ENCODE results near the gene MINDY2.
"Not testable (repeated sequence)": the region's sequence is repeated elsewhere in the genome, so short reads cannot be mapped to it uniquely, and the experiment has no call there.

MINDY2 gene

DNA sequence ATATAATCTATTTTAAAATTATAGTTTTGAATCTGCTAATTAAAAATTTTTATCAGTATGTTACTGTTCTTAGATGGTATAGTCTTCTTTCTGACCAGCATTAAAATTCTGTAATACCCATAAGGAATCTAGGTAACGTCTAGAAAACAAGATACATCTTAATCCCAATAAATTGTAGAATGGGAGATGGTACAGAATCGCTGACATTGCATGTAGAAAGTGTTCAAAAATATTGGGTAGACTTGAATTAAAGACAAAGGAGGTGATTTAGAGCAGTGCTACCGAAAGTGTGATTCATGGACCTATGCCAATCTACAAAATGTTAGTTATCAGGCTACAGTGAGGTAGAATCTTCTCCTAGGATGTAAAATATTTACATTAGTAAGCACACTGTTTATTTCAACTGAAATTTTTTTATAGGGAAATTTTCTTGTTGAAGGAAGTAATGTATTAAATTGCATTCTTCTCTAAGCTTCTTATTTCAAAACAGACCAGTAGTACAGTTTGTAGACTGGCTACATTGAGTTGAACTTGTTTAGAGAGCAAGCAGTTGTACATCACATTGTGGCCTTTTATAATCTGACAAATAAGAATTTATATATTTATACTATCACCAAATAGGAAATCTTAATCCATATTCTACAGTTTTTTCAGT lies 17.1 kb downstream of the MINDY2 start:
- DNase-seq (ENCODE audit: low spot score in 2 of 2) (no peak), ATAC-seq (replicated peaks; ENCODE audit: extremely low read depth, poor library complexity, severe bottlenecking) (no peak)
- Mint-ChIP-seq H3K27me3 (no peaks in the 10 kb centered on the region), H3K4me1 (peaks cover 6% of the 10 kb centered on the region), H3K4me3 (no peak overlapping the region), H3K36me3 (ENCODE audit: insufficient read depth) (peaks cover 20% of the 10 kb centered on the region), H3K9me3 (no peaks in the 10 kb centered on the region), H3K27ac (ENCODE audit: low read depth) (no peak overlapping the region)

DNA sequence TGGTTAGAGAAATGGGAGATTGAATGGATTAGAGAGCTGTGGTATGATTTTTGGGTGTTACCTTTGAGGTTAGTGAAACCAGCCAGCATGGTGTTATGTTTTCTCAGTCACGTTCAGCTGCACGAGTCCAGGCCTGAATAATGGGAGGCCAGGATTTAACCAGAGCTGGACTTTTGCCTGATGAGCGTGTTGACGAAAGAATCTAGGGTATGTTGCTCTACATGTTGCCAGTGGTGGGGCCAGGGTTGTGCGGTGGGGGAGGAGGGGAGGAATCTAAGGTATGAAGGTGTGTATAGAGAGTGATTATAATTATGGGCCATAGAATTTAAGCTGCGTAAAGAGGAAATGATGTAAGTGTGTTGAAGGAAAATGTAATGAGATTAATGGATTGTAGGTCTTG lies 22.8 kb downstream of the MINDY2 start:
- Mint-ChIP-seq H3K36me3 (ENCODE audit: insufficient read depth) (peaks cover 11% of the 10 kb centered on the region), H3K4me1 (peaks cover 27% of the 10 kb centered on the region), H3K27ac (ENCODE audit: low read depth) (no peak overlapping the region), H3K9me3 (no peaks in the 10 kb centered on the region), H3K27me3 (no peaks in the 10 kb centered on the region), H3K4me3 (no peak overlapping the region)
- DNase-seq (ENCODE audit: low spot score in 2 of 2): no peak
- no peak for ATAC-seq (replicated peaks; ENCODE audit: extremely low read depth, poor library complexity, severe bottlenecking)

DNA sequence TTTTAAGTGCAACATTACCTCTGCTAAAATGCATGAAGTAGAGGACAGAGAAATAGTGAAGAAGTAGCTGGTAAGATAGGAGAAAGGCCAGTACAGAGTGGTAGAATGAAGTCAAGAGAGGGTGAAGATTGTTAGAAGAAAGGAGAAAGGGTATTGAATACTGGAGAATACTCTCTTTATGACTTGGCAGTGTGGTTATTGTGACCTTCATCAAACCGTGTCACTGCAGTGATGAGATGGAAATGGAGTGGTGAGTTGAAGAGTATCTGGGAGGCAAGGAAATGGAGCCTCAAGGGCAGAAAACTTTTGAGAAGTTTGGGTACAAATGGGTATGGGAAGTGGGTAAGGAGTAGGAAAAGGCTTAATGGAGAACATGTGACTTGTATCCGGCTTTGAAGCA lies 24.7 kb downstream of the MINDY2 start:
- ATAC-seq (replicated peaks; ENCODE audit: extremely low read depth, poor library complexity, severe bottlenecking) (no peak), DNase-seq (ENCODE audit: low spot score in 2 of 2) (no peak)
- no peak overlapping the region for H3K4me3 Mint-ChIP-seq
- peaks cover 21% of the 10 kb centered on the region for H3K4me1 Mint-ChIP-seq
- H3K9me3 Mint-ChIP-seq: no peaks in the 10 kb centered on the region
- H3K27me3 Mint-ChIP-seq: no peaks in the 10 kb centered on the region
- peaks cover 4% of the 10 kb centered on the region for H3K36me3 Mint-ChIP-seq (ENCODE audit: insufficient read depth)
- H3K27ac Mint-ChIP-seq (ENCODE audit: low read depth): no peak overlapping the region

DNA sequence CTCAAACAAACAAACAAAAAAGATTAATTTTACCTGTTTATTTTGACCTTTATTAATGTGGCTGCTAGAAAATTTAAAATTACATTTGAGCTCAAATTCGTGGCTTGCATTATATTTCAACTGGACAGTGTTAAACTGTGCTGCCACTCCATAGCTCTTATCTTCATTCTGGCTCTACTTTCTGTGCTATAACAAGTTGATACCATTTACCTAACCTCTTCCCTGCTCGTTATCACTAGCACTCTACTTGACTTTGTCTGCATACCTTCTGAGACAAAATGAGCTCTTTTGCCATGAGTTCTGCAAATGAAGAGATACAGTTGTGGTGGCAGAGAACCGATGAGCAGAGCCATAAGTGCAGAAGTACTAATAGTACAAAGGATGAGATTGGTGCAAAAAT lies 26.4 kb downstream of the MINDY2 start:
- ATAC-seq (replicated peaks; ENCODE audit: extremely low read depth, poor library complexity, severe bottlenecking) (no peak), DNase-seq (ENCODE audit: low spot score in 2 of 2) (no peak)
- Mint-ChIP-seq H3K36me3 (ENCODE audit: insufficient read depth) (peaks cover 8% of the 10 kb centered on the region), H3K4me1 (peaks cover 21% of the 10 kb centered on the region), H3K27me3 (no peaks in the 10 kb centered on the region), H3K27ac (ENCODE audit: low read depth) (no peak overlapping the region), H3K4me3 (no peak overlapping the region), H3K9me3 (no peaks in the 10 kb centered on the region)

DNA sequence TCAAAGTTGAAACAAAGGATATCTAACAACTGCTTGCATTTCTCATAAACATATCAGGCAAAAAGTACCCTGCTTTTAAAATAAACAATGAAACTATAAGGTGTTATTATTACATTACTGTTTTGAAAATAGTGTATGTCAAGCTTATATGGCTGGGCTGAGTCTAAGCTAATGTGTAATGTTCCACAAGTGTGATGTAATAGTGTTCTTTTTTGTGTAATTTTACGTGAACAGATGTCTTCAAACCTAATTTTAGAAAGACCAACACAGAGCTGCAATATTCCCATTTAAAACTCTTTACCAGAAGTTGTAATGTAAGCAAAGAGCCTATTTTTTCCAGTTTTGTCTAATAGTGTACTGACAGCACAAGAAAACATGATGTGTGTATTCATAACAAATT lies 34.0 kb downstream of the MINDY2 start:
- Mint-ChIP-seq H3K27me3 (no peaks in the 10 kb centered on the region), H3K36me3 (ENCODE audit: insufficient read depth) (peaks cover 20% of the 10 kb centered on the region), H3K4me3 (no peak overlapping the region), H3K9me3 (no peaks in the 10 kb centered on the region), H3K27ac (ENCODE audit: low read depth) (no peak overlapping the region), H3K4me1 (peaks cover 7% of the 10 kb centered on the region)
- no peak for DNase-seq (ENCODE audit: low spot score in 2 of 2)
- ATAC-seq (replicated peaks; ENCODE audit: extremely low read depth, poor library complexity, severe bottlenecking): no peak

DNA sequence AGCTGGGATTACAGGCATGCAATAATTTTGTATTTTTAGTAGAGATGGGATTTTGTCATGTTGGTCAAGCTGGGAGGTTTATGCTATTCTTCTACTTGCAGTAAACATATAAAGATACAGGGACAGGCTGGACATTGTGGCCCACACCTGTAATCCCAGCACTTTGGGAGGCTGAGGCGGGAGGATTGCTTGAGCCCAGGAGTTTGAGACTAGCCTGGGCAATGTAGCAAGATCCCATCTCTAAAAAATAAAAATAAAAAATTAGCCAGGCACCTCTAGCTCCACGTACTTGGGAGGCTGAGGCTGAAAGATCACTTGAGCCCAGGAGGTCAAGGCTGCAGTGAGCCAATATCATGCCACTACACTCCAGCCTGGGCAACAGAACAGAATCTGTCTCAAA lies 52.2 kb downstream of the MINDY2 start:
- not testable (repeated sequence) for H3K27me3 Mint-ChIP-seq; H3K4me1 Mint-ChIP-seq; H3K9me3 Mint-ChIP-seq; H3K4me3 Mint-ChIP-seq; H3K27ac Mint-ChIP-seq (ENCODE audit: low read depth); ATAC-seq (replicated peaks; ENCODE audit: extremely low read depth, poor library complexity, severe bottlenecking); DNase-seq (ENCODE audit: low spot score in 2 of 2)
- H3K36me3 Mint-ChIP-seq (ENCODE audit: insufficient read depth): peaks cover 17% of the 10 kb centered on the region

DNA sequence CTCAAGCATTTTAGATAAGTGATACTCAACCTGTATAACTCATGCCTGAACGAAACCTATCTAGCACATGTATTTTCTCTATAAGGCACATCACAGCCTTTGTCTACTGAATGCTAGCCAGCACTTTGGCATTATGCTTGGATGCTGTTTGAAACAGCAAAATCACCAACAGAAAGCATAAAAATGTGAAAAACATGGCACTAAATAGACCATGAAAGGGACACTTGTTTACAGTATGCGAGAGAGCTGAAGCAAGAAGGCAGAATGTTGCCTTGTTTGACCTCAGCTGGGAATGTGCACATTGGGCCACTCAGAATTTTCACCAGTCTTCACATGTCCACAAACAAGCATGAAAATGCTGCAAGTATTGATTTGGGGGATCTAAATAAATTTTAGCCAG lies 59.5 kb downstream of the MINDY2 start:
- ATAC-seq (replicated peaks; ENCODE audit: extremely low read depth, poor library complexity, severe bottlenecking) (no peak), DNase-seq (ENCODE audit: low spot score in 2 of 2) (no peak)
- H3K4me1 Mint-ChIP-seq: peaks cover 6% of the 10 kb centered on the region
- peaks cover 12% of the 10 kb centered on the region for H3K36me3 Mint-ChIP-seq (ENCODE audit: insufficient read depth)
- H3K27ac Mint-ChIP-seq (ENCODE audit: low read depth): no peak overlapping the region
- H3K4me3 Mint-ChIP-seq: no peak overlapping the region
- no peaks in the 10 kb centered on the region for H3K9me3 Mint-ChIP-seq
- H3K27me3 Mint-ChIP-seq: no peaks in the 10 kb centered on the region

DNA sequence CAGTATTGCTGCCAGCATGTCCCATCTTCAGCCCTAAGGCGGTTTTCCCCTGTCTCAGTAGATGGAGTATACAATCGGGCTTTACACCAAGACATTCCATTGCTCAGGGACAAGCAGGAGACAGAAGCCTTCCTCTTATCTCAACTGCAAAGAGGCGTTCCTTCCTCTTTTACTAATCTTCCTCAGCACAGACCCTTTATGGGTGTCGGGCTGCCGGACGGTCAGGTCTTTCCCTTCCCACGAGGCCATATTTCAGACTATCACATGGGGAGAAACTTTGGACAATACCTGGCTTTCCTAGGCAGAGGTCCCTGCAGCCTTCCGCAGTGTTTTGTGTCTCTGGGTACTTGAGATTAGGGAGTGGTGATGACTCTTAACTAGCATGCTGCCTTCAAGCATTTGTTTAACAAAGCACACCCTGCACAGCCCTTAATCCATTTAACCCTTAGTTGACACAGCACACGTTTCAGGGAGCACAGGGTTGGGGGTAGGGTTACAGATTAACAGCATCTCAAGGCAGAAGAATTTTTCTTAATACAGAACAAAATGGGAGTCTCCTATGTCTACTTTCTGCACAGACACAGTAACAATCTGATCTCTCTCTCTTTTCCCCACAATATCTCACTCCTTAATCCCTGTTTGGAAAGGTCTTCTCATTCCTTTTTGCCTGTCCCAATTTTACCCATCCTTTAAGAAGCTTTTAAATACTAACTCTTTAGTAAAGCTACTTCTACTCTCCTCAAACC lies 62.8 kb downstream of the MINDY2 start:
- not testable (repeated sequence) for H3K4me3 Mint-ChIP-seq; H3K27ac Mint-ChIP-seq (ENCODE audit: low read depth); DNase-seq (ENCODE audit: low spot score in 2 of 2); H3K9me3 Mint-ChIP-seq; H3K27me3 Mint-ChIP-seq; ATAC-seq (replicated peaks; ENCODE audit: extremely low read depth, poor library complexity, severe bottlenecking); H3K4me1 Mint-ChIP-seq
- H3K36me3 Mint-ChIP-seq (ENCODE audit: insufficient read depth): peaks cover 13% of the 10 kb centered on the region

DNA sequence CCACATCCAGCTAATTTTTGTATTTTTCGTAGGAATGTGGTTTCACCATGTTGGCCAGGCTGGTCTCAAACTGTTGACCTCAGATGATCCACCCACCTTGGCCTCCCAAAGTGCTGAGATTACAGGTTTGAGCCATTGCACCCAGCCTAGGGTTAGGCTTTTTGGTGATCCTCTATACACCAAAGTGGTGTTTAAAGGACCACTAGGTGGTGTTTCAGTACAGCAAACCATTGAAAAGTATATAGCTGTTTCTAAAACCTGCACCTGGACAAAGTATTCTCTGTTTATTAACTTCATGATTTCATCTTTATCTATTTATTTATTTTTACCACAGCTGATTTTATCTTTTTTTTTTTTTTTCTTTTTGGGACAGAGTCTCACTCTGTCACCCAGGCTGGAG lies 68.4 kb downstream of the MINDY2 start:
- H3K27me3 Mint-ChIP-seq: no peaks in the 10 kb centered on the region
- no peak for DNase-seq (ENCODE audit: low spot score in 2 of 2)
- H3K9me3 Mint-ChIP-seq: no peaks in the 10 kb centered on the region
- no peaks in the 10 kb centered on the region for H3K4me1 Mint-ChIP-seq
- ATAC-seq (replicated peaks; ENCODE audit: extremely low read depth, poor library complexity, severe bottlenecking): no peak
- H3K4me3 Mint-ChIP-seq: no peak overlapping the region
- no peak overlapping the region for H3K27ac Mint-ChIP-seq (ENCODE audit: low read depth)
- peaks cover 9% of the 10 kb centered on the region for H3K36me3 Mint-ChIP-seq (ENCODE audit: insufficient read depth)

DNA sequence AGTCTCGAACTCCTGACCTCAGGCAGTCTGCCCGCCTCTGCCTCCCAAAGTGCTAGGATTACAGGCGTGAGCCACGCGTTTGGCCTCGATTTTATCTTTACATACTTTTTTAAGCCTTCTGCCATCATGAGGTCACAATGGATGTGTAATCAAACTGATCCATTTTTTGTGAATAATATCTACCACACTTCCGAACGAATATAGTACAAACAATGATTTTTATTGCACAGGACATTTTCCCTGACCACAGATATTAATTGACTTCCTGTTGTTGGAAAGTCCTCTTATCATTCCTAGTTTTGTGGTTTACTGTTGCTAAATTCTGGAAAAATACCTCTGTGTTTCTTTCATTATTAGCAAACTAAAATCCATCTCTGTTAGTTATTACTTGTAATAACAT lies 68.9 kb downstream of the MINDY2 start:
- Mint-ChIP-seq H3K27me3 (no peaks in the 10 kb centered on the region), H3K36me3 (ENCODE audit: insufficient read depth) (peaks cover 9% of the 10 kb centered on the region), H3K4me1 (no peaks in the 10 kb centered on the region), H3K9me3 (no peaks in the 10 kb centered on the region), H3K4me3 (no peak overlapping the region), H3K27ac (ENCODE audit: low read depth) (no peak overlapping the region)
- no peak for ATAC-seq (replicated peaks; ENCODE audit: extremely low read depth, poor library complexity, severe bottlenecking)
- no peak for DNase-seq (ENCODE audit: low spot score in 2 of 2)

DNA sequence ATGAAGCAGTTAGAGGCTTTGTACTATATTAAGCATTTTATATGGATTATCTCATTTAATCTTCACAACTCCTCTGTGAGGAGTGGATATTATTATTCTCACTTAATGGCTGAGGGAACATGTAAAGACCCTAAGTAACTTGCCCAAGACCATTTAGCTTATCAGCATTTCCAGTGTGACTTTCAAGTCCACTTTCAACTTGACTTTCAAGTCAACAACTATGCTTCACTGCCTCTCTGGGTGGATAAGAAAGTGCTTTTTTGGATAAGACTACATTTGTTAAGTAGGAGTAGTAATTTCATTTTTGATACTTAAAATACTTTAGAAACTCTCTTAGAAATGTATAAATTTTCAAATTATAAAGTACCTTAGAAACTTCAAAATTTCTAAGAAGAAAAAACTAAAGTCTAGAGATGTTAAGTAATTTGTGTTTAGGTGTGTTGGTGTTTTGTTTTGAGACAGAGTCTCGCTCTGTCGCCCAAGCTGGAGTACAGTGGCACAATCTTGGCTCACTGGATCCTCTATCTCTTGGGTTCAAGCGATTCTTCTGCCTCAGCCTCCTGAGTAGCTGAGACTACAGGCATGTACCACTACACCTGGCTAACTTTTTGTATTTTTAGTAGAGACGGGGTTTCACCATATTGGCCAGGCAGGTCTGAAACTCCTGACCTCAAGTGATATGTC lies 71.8 kb downstream of the MINDY2 start:
- Mint-ChIP-seq H3K27me3 (no peaks in the 10 kb centered on the region), H3K27ac (ENCODE audit: low read depth) (no peak overlapping the region), H3K36me3 (ENCODE audit: insufficient read depth) (peaks cover 21% of the 10 kb centered on the region), H3K4me3 (no peak overlapping the region), H3K9me3 (no peaks in the 10 kb centered on the region), H3K4me1 (no peaks in the 10 kb centered on the region)
- ATAC-seq (replicated peaks; ENCODE audit: extremely low read depth, poor library complexity, severe bottlenecking) (no peak), DNase-seq (ENCODE audit: low spot score in 2 of 2) (no peak)

DNA sequence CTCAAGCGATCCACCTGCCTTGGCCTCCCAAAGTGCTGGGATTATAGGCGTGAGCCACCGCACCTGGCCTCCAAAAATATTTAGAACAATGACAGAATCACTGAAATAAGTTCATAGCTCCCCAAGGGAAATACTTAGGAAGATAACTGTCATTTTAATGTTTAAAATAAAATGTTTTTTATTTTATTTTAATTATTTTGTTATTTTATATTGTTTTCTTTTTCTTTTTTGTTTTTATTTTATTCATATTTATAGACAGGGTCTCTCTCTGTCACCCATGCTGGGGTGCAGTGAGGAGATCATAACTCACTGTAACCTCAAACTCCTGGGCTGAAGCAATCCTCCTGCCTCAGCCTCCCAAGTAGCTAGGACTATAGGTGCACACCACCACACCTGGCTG lies 80.1 kb downstream of the MINDY2 start:
- H3K9me3 Mint-ChIP-seq; ATAC-seq (replicated peaks; ENCODE audit: extremely low read depth, poor library complexity, severe bottlenecking); H3K4me3 Mint-ChIP-seq; H3K27ac Mint-ChIP-seq (ENCODE audit: low read depth); DNase-seq (ENCODE audit: low spot score in 2 of 2); H3K4me1 Mint-ChIP-seq; H3K27me3 Mint-ChIP-seq: not testable (repeated sequence)
- peaks cover 38% of the 10 kb centered on the region for H3K36me3 Mint-ChIP-seq (ENCODE audit: insufficient read depth)

DNA sequence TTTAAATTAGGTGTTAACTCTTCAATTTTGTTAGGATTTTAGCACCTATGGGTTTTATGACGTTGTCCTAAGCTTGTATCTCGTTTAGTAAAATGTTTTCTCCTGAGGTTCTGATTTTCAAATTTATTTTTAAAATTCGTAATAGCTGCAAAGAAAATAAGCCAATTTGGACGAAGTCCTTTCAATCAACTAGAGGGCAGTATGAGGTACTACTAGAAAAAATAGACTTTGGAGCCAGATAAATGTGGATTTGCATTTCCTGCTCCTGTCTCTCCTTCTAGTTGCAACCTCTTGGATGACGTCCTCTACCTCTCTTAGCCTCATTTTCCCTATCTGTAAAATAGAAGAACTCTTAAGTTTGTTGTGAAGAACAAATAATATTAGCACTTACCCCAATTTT lies 81.2 kb downstream of the MINDY2 start:
- no peaks in the 10 kb centered on the region for H3K27me3 Mint-ChIP-seq

More for the DNA sequence above, 81.2 kb downstream of the MINDY2 start:
- Mint-ChIP-seq H3K9me3 (no peaks in the 10 kb centered on the region), H3K36me3 (ENCODE audit: insufficient read depth) (peaks cover 33% of the 10 kb centered on the region), H3K4me1 (no peaks in the 10 kb centered on the region), H3K4me3 (no peak overlapping the region), H3K27ac (ENCODE audit: low read depth) (no peak overlapping the region)
- ATAC-seq (replicated peaks; ENCODE audit: extremely low read depth, poor library complexity, severe bottlenecking) (no peak), DNase-seq (ENCODE audit: low spot score in 2 of 2) (no peak)
